HG02840 (cell line): ENCODE measurements around the gene SBNO1.
"Not testable (repeated sequence)": the region's sequence is repeated elsewhere in the genome, so short reads cannot be mapped to it uniquely, and the experiment has no call there.

Source experiments
- ATAC-seq: cut with Tn5 transposase; IDR thresholded peaks from one replicate; pipeline ENCODE4 v1.9.1; 2021; ENCODE audit warnings: mild to moderate bottlenecking, moderate library complexity, moderate number of reproducible peaks; ENCODE audit not compliant: unreplicated experiment, low FRiP score

Gene SBNO1

DNA sequence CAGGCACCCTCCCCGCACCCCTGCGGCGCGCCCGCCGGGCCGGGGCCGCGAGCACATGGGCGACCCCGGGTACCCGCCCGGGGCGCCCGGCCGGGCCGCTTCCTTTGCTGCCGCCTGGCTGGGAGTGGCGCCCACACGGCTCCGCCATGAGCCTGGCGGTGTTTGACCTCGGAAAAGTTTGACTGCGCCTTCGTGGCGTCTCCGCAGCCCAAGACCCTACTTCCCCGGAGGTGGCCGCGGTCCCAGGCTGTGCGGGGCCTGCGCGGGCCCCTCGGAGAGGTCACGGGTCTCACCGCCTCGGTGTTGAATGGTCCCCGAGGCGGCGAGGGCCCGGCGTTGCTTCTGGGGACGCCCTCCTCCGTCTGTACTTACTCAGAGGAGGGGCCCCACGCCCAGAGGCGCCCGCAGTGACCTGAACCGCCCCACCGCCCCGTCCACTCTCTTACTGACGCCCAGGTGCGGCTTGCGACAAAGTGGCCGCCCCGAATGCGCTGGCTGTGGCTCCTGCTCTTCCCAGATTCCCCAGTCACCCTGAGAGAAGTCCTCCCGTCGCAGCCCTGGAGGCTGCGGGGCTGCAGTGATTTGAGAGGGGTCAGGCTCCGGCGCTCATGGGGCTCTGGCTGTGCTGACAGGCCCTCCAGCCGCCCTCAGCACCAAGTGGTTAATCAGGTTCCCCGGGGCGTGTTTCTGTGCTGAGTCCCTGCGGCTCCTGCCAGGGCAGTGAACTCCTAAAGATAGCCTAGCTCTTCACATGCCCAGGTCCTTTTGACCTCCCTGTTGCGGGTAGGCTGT lies 25.1 kb upstream of the SBNO1 start:
- ATAC-seq, result no peak

DNA sequence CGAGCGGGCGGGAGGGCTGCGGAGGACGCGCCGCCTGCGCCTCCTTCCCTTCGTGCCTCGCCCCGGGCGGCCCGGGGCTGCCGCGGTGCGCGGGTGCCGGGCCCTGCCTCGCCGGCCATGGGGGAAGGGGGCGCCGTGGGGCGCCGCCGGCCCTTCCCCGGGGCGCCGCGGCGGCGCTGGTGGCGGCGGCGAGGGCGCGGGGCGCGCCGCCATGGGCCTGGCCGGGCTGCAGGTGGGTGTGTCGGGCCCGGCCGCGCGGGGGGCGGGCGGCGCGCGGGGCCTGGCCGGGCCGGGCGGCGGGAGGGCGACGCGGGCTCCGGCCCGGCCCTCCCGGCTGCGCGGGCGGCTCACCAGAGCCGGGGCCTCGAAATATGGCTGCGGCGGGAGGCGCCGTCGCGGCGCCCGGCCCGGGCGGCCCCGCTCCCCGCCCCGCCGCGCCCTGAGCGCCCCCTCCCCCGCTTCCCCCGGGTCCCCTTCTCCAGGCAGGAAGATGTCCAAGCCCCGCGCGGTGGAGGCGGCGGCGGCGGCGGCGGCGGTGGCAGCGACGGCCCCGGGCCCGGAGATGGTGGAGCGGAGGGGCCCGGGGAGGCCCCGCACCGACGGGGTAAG lies 24.4 kb upstream of the SBNO1 start:
- no peak for ATAC-seq

GRCh38 chr12:123388177-123388950 lies 23.7 kb upstream of the SBNO1 start:
- ATAC-seq, result no peak

DNA sequence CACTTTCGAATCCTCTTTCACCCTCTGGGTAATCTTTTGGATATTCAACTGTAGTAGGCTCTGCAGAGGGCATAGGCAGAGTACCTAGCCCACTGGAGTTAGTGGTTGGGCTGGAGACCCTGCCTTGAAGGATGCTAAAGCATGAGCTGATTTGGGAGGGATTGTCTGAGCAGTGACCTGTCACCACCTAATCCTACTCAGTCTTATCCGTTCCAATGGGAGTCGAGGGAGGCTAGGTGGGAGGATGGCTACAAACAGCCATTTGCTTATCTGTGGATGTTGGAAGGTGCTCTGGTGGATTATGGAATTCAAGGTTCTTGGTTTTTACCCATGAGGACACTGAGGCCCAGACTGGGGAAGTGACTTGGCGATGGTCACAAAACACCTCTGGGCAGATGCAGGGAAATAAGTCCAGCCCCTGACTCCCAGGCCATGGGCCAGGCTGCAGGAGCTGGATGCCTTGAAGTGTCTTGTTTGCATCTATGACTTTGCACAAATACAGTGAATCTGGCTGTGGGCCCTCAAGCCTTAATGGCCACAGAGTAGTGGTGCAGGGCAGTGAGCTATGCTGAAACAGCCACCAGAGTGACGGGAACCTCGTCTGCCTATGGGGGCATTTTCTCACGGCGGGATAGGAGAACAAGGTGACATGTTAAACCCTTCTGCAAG lies 23.0 kb upstream of the SBNO1 start:
- ATAC-seq, result no peak

GRCh38 chr12:123385536-123385935 lies 20.9 kb upstream of the SBNO1 start:
- ATAC-seq, result not testable (repeated sequence)

- no peak for ATAC-seq
Observed at GRCh38 chr12:123384994-123385376, 20.3 kb upstream of the SBNO1 start.

DNA sequence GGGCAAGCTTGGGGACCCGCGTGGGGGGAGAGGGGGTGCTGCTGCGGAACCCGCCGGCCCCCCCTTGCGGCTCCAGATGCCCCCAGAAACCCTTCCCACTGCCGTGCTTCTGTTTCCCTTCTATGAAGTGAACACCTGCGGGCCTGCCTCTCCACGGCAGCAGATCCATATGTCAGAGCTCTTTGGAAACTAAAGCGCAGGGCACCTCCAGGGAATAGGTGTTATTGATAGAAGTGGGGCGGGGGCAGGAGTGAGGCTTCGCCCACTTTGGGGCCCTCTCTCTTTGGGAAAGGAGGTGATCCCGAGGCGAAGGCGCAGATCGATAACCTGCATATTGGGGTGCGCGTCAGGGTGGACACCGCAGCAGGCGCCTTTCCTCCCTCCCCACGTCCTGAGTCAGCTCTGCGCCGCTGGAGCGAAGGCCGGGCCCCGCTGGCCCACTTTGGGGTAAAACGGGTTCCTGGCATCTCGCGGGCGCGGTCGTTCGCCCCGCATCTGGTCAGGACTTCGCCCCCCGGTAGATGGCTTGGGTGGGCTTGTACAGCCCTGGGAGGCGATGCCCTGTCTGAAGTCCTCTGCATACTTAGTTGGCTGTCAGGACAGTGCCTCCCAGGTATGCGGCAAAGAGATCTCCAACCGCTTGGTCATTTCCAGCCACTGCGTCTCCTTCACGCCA lies 19.8 kb upstream of the SBNO1 start:
- ATAC-seq, result no peak

DNA sequence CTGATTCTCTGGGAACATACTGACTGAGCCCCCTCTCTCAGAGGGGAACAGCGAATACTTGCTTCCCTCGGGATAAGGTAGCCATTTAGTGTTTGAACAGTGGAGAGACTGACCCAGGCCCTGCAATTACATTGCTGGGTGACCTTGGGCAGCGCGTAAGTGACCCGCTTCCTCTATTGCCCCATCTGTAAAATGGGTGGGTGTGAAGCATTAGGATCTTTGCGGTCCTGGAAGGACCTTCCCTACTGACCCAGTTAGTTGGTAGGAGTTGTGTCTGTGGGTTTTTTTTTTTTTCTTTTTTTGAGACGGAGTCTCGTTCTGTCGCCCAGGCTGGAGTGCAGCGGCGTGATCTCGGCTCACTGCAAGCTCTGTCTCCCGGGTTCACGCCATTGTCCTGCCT lies 18.0 kb upstream of the SBNO1 start:
- ATAC-seq, result no peak

DNA sequence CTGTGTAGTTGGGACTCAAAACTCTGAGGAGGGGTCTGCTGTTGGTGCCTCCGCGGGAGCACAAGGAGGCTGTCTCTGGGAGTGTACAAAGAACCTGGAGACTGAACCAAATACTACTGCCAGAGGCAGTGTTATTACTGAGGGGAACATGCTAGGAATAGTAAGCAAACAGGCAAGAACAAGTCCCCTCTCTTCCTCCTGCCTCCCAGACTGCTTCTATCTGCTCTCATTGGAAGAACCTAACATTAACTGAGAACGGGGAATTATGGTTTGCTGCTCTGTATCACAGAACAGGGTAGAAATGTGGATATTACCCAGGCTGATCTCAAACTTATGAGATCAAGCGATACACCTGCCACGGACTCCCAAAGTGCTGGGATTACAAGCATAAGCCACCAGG lies 14.7 kb upstream of the SBNO1 start:
- ATAC-seq, result no peak

- not testable (repeated sequence) for ATAC-seq
Observed at GRCh38 chr12:123372415-123372814, 7.8 kb upstream of the SBNO1 start.

- not testable (repeated sequence) for ATAC-seq
Observed at GRCh38 chr12:123371667-123372368, 7.2 kb upstream of the SBNO1 start.

DNA sequence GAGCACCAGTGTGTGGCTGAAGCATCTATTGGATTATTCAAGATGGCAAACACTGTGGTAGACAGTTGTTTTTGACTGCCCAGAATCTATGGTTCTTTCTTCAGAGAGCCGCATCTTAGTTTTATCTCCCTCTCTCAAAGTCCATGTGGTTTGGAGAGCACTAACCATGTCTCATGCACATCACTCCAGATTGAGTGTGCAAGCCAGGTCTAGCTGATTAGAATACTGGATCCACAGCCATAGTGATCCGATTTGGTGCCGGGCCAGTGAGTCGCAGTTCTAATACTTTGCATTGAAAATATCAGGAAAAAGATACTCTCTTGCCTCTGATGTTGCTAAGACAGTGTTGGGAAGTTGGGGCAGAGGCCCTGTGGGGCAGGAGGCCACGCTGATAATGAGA lies 4.6 kb upstream of the SBNO1 start:
- no peak for ATAC-seq

DNA sequence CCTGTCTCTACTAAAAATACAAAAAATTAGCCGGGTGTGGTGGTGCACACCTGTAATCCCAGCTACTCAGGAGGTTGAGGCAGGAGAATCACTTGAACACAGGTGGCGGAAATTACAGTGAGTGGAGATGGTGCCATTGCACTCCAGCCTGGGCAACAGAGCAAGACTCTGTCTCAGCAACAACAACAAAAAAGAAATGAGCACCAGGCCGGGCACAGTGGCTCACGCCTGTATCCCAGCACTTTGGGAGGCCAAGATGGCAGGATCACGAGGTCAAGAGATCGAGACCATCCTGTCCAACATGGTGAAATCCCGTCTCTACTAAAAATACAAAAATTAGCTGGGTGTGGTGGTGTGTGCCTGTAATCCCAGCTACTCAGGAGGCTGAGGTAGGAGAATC lies 3.8 kb upstream of the SBNO1 start:
- not testable (repeated sequence) for ATAC-seq

DNA sequence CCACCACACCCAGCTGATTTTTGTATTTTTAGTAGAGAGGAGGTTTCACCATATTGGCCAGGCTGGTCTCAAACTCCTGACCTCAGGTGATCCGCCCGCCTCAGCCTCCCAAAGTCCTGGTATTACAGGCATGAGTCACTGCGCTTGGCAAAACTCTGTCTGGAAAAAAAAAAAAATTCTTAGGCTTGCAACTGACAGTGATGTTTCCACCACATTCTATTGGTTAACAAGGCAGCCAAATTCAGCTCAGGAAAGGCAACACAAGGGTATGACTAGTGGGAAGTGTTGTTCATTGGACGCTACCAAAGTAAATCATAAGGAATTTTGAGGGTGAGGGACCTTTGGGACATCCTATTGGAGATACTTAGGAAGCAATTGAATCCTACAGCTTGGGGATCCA lies 2.9 kb upstream of the SBNO1 start:
- no peak for ATAC-seq

DNA sequence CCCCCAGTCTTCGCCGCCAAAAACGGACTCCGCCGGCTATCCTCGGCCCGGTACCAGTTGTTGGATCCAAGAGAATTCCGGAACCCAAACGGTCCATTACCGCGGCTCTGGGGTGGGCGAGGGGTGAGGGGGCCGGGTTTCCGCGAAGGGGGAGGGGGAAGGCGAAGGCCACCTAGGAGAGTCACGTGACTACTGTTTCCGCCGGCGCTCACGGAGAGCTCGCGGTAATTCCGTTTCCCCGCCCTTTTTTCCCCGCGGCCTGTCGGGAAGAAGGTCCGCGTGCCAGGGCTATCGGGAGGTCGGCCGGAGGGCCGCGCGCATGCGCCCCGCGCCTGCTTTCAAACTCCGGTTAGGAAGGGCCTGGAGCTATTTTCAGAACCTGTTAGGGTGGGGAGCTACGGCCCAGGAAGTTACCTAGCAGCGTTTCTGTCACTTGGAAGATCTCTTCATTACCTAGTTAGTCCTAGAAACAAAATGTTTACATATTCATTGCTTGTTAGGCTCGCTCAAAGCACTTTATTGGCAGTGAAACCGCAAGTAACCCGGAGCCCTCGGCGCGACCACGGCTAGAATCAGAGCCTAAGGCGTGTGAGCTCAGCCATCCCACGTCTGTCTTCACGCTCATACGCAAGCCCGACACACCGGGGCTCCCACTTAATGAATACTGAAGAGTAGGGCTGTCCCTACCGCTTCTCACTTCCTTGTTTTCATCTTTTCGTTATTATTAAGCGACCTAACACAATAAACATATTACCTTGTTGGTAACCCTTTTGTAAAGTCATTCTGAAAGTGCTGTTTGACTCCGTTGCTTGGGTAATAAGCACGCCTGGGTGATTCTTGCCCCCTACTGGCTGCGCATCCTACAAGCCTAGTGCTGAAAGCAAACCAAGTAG lies 624 bp upstream of the SBNO1 start:
- ATAC-seq, result peak; percentile 63

- ATAC-seq, result peak; percentile 12
Observed at GRCh38 chr12:123363740-123364531, 711 bp downstream of the SBNO1 start.

GRCh38 chr12:123363390-123363739 lies 1.3 kb downstream of the SBNO1 start:
- no peak for ATAC-seq

DNA sequence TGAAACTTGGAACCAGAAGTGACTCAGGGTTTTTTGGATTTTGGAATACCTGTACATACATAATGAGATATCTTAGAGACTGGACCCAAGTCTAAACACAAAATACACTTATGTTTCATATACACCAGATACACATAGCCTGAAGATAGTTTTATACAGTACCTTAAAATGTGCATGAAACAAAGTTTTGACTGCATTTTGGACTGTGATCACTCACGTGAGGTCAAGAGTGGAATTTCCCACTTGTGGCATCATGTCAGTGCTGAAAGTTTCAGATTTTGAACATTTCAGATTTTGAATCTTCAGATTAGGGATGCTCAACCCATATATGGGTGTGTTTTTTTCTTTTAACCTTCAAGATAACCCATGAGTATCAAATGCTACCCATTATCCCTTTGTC lies 6.6 kb downstream of the SBNO1 start:
- ATAC-seq, result no peak
